Measurements from ENCODE around the gene MXD1.

DNA sequence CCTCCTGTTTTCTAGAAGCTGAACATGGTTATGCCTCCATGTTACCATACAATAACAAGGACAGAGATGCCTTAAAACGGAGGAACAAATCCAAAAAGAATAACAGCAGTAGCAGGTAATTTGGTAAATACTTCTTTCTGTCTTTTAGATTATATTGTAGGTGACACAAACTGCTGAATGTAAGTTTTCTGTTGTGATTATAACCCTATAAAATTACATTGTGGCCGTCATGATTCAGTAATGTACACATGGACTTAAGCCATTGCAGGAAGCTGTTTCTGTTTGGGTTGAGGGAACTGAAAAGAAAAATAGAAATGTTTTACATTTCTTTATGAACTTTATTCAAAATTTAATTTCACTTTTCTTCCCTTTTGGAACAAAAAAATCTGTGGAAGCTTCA is 1.2 kb downstream of the MXD1 start:
- TF ChIP-seq, protein P1, sequence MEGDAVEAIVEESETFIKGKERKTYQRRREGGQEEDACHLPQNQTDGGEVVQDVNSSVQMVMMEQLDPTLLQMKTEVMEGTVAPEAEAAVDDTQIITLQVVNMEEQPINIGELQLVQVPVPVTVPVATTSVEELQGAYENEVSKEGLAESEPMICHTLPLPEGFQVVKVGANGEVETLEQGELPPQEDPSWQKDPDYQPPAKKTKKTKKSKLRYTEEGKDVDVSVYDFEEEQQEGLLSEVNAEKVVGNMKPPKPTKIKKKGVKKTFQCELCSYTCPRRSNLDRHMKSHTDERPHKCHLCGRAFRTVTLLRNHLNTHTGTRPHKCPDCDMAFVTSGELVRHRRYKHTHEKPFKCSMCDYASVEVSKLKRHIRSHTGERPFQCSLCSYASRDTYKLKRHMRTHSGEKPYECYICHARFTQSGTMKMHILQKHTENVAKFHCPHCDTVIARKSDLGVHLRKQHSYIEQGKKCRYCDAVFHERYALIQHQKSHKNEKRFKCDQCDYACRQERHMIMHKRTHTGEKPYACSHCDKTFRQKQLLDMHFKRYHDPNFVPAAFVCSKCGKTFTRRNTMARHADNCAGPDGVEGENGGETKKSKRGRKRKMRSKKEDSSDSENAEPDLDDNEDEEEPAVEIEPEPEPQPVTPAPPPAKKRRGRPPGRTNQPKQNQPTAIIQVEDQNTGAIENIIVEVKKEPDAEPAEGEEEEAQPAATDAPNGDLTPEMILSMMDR (IDR thresholded peaks at IDR 0.05), result no peak
- no peak for TF ChIP-seq EZH2 (IDR thresholded peaks at IDR 0.05; ENCODE audit: borderline replicate concordance, insufficient read depth, low read depth, low read length, poor library complexity, severe bottlenecking)
